Gastrocnemius medialis (tissue), 4 donors: ENCODE data around the gene TLR7.

Source experiments
- CTCF ChIP-seq, 5 experiments: fragments of 450-650 bp in 3 of 5; fragments of 200-600 bp in 2 of 5; sonication (generic) in 2 of 5; IDR thresholded peaks in 4 of 5; conservative IDR thresholded peaks in 1 of 5; 1 replicate in 4 of 5; 2 replicates in 1 of 5; pipeline ENCODE4 v1.5.1; 2016 to 2019; ENCODE audit warnings: antibody characterized with exemption in 5 of 5, mild to moderate bottlenecking in 3 of 5, moderate library complexity in 3 of 5
- POLR2A ChIP-seq, 2 donors: fragments of 450-650 bp; IDR thresholded peaks; one replicate each; pipeline ENCODE4 v1.6.1; 2017; ENCODE audit warnings: antibody characterized with exemption in 2 of 2, mild to moderate bottlenecking in 2 of 2, moderate library complexity in 2 of 2

- no peak for TF ChIP-seq POLR2A (IDR thresholded peaks at IDR 0.05)
- TF ChIP-seq CTCF (IDR thresholded peaks at IDR 0.05 in 4 of 5, conservative IDR thresholded peaks at IDR 0.05 in 1 of 5): no peak
Observed at GRCh38 chrX:12919051-12919450, 52.2 kb downstream of the TLR7 start.
